NB4 (cell line): ENCODE data around the gene CD209.
A peak's percentile ranks its signal among the peaks of the same experiment; 100 is the strongest.

Source experiments
- DNase-seq: peaks from one replicate; pipeline ENCODE4 v3.0.0; 2010; ENCODE audit warnings: low read depth
- H3K4me3 ChIP-seq: one replicate; pipeline ENCODE4 v1.5.1; 2011; ENCODE audit warnings: mild to moderate bottlenecking, low read depth, low read length, moderate library complexity
- CTCF ChIP-seq: IDR thresholded peaks from one replicate; pipeline ENCODE4 v1.5.1; 2012; ENCODE audit warnings: low read depth, low read length
- MAX ChIP-seq: IDR thresholded peaks from 2 replicates; pipeline ENCODE4 v1.6.1; 2011; ENCODE audit warnings: low read depth, low read length
- MYC ChIP-seq: IDR thresholded peaks from 2 replicates; pipeline ENCODE4 v1.6.1; 2011; ENCODE audit warnings: low read depth, low read length
- POLR2A ChIP-seq: IDR thresholded peaks from 2 replicates; pipeline ENCODE4 v1.6.1; 2011; ENCODE audit warnings: mild to moderate bottlenecking; ENCODE audit not compliant: insufficient read length; ENCODE audit errors: extremely low read depth

The CD209 gene

GRCh38 chr19:7697721-7698287, 49.5 kb downstream of the CD209 start:
- H3K4me3 ChIP-seq = no peak overlapping the region
- no peak for DNase-seq
- no peak for TF ChIP-seq CTCF
- no peak for TF ChIP-seq POLR2A
- no peak for TF ChIP-seq MAX
- no peak for TF ChIP-seq MYC

GRCh38 chr19:7694499-7694898, 52.8 kb downstream of the CD209 start:
- H3K4me3 ChIP-seq = no peak overlapping the region
- TF ChIP-seq MAX (no peak), MYC (no peak), POLR2A (no peak), CTCF (no peak)
- DNase-seq = peak; percentile 41

DNA sequence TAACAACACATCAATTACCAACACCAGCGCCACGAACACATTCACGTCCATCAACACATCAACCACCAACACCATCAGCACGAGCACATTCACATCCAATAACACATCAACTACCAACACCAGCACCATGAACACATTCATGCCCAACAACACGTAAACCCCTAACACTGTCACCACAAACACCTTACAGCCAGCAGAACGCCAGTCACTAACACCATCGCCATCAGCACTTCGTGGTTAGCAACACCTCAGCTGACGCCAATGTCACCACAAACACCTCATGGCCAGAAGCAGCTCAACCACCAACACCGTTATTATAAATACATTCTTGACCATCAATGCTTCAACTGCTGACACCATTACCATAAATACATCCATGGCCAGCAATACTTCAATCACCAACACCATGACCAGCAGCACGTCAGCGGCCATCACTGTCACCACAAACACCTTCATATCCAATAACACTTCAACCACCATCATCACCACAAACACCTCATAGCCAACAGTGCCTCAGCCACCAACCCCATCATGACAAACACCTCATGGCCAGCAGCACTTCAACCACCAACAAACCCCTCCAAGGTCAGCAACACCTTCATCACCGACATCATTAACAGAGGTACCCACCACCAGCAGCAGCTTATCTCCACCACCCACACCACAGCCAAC, 54.8 kb downstream of the CD209 start:
- TF ChIP-seq MYC = no peak
- no peak for TF ChIP-seq MAX
- TF ChIP-seq CTCF = no peak
- TF ChIP-seq POLR2A = no peak
- no peak for DNase-seq
- no peak overlapping the region for H3K4me3 ChIP-seq

DNA sequence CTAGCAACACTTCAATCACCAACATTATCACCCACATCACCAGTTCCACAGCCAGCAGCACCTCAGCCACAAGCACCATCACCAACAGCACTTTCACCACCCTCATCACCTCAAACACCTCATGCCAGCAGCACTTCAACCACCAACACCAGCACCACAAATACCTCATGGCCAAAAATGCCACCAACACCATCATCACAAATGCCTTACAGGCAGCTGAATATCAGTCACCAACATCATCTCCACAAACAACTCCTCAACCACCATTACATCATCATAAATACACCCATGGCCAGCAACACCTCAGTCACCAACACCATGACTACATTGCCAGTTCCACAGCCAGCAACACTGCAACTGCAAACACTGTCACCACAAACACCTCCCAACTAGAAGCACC, 55.8 kb downstream of the CD209 start:
- TF ChIP-seq MAX = no peak
- no peak for TF ChIP-seq MYC
- no peak for TF ChIP-seq POLR2A
- TF ChIP-seq CTCF = no peak

GRCh38 chr19:7690779-7691258, 56.5 kb downstream of the CD209 start:
- TF ChIP-seq CTCF (no peak), POLR2A (no peak), MAX (no peak), MYC (no peak)
- no peak for DNase-seq
- H3K4me3 ChIP-seq = no peak overlapping the region

More for the DNA sequence above, 55.8 kb downstream of the CD209 start:
- H3K4me3 ChIP-seq = no peak overlapping the region
- no peak for DNase-seq
